ENCODE measurements around the gene CSF2. TPM values are rescaled to one million over a fixed set of nuclear protein-coding genes. Genes with fewer than 3 reads are reported as not detected.
A peak's percentile ranks its signal among the peaks of the same experiment; 100 is the strongest.

CSF2 gene
- total RNA-seq, 1 donor from 2014 or later = not detected

GRCh38 chr5:132064738-132065331 lies 8.8 kb upstream of the CSF2 start:
- no peak overlapping the region for H3K27ac ChIP-seq (replicated peaks)
- no peaks in the 10 kb centered on the region for H3K9me3 ChIP-seq (replicated peaks)
- TF ChIP-seq, protein P1, sequence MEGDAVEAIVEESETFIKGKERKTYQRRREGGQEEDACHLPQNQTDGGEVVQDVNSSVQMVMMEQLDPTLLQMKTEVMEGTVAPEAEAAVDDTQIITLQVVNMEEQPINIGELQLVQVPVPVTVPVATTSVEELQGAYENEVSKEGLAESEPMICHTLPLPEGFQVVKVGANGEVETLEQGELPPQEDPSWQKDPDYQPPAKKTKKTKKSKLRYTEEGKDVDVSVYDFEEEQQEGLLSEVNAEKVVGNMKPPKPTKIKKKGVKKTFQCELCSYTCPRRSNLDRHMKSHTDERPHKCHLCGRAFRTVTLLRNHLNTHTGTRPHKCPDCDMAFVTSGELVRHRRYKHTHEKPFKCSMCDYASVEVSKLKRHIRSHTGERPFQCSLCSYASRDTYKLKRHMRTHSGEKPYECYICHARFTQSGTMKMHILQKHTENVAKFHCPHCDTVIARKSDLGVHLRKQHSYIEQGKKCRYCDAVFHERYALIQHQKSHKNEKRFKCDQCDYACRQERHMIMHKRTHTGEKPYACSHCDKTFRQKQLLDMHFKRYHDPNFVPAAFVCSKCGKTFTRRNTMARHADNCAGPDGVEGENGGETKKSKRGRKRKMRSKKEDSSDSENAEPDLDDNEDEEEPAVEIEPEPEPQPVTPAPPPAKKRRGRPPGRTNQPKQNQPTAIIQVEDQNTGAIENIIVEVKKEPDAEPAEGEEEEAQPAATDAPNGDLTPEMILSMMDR (IDR thresholded peaks at IDR 0.05; ENCODE audit: borderline replicate concordance) = peak; percentile 88
- no peaks in the 10 kb centered on the region for H3K36me3 ChIP-seq
- intact Hi-C loops (cut with micrococcal nuclease) = no loop called here
- peak; percentile 56 for DNase-seq
- no peak overlapping the region for H3K4me3 ChIP-seq
- peaks cover 3% of the 10 kb centered on the region for H3K4me1 ChIP-seq
- H3K27me3 ChIP-seq (ENCODE audit: low read depth) = no peaks in the 10 kb centered on the region

- H3K4me1 ChIP-seq = peaks cover 3% of the 10 kb centered on the region
- H3K27ac ChIP-seq (replicated peaks) = no peak overlapping the region
- H3K27me3 ChIP-seq (ENCODE audit: low read depth) = no peaks in the 10 kb centered on the region
- H3K36me3 ChIP-seq = no peaks in the 10 kb centered on the region
- no peak overlapping the region for H3K4me3 ChIP-seq
- peak; percentile 48 for DNase-seq
- H3K9me3 ChIP-seq (replicated peaks) = no peaks in the 10 kb centered on the region
- TF ChIP-seq, protein P1 (IDR thresholded peaks at IDR 0.05; ENCODE audit: borderline replicate concordance) = peak; percentile 60
- intact Hi-C loops (cut with micrococcal nuclease) = no loop called here
These were observed 8.1 kb upstream of the CSF2 start for GRCh38 chr5:132065351-132065937.

DNA sequence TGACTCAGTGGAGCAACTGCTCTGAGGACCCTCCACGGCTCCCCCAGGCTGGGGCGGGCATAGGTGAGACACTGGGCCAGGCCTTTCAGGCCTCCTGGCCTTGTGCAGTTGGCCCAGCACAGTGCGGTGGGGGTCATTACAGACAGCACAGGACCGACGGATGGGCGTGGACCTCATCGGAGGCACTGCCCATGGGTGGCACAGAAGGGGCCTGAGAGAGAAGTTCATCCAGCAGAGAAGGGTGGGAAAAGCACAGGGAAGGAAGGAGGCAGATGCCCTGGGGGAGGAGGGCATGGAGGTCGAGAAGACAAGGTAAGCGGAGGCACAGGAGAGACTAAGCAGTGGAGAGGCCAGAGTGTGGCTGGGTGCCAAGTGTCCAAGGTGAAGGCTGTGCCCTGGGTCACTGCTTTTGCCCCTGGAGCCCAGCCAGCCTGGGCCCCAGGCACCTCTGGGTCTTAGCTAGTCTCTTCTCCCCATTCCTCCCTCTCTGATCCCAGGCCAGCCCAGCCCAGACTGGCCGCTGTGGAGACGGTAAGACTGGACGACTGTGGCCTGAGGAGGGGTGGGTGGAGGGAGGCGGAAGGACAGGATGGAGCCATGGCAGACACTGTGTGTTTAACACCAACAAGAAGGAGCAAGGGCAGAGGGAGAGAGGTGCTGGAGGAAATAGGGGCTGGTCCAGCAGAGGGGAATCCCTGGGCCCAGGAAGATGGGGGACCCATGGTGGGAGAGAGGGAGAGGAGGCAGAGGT lies 7.5 kb upstream of the CSF2 start:
- H3K9me3 ChIP-seq (replicated peaks) = no peaks in the 10 kb centered on the region
- no peak overlapping the region for H3K4me3 ChIP-seq
- TF ChIP-seq, protein P1 (IDR thresholded peaks at IDR 0.05; ENCODE audit: borderline replicate concordance) = no peak
- peak; percentile 14 for DNase-seq
- H3K36me3 ChIP-seq = no peaks in the 10 kb centered on the region
- H3K27ac ChIP-seq (replicated peaks) = no peak overlapping the region
- H3K4me1 ChIP-seq = peaks cover 3% of the 10 kb centered on the region
- intact Hi-C loops (cut with micrococcal nuclease) = no loop called here
- H3K27me3 ChIP-seq (ENCODE audit: low read depth) = no peaks in the 10 kb centered on the region

DNA sequence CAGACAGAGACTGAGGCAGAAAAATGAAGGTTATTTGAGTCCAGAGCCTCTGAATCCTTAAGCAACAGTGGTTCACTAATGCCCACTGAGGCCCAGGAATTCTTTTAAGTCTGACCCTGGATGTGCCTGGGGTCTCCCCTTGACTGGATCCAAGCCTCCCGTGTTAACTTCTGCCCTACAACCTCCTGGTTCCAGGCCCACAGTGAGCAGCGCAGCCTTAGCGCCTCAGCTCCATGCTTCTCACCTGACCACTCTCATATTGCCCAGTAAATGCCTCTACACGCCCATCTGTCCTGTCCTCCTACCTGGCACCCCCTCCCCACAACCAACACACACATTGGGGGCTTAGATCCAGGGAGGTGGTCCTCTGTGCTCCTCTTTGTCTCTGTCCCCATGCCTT lies 6.7 kb upstream of the CSF2 start:
- Histone ChIP-seq H3K4me3 (no peak overlapping the region), H3K36me3 (no peaks in the 10 kb centered on the region), H3K27me3 (ENCODE audit: low read depth) (no peaks in the 10 kb centered on the region), H3K9me3 (replicated peaks) (no peaks in the 10 kb centered on the region), H3K4me1 (peaks cover 3% of the 10 kb centered on the region), H3K27ac (replicated peaks) (no peak overlapping the region)
- TF ChIP-seq, protein P1 (IDR thresholded peaks at IDR 0.05; ENCODE audit: borderline replicate concordance) = no peak
- DNase-seq = peak; percentile 3
- intact Hi-C loops (cut with micrococcal nuclease) = no loop called here

- H3K27ac ChIP-seq (replicated peaks) = no peak overlapping the region
- TF ChIP-seq, protein P1 (IDR thresholded peaks at IDR 0.05; ENCODE audit: borderline replicate concordance) = no peak
- no peaks in the 10 kb centered on the region for H3K9me3 ChIP-seq (replicated peaks)
- intact Hi-C loops (cut with micrococcal nuclease) = no loop called here
- no peaks in the 10 kb centered on the region for H3K27me3 ChIP-seq (ENCODE audit: low read depth)
- H3K4me3 ChIP-seq = no peak overlapping the region
- H3K4me1 ChIP-seq = peaks cover 3% of the 10 kb centered on the region
- H3K36me3 ChIP-seq = no peaks in the 10 kb centered on the region
- peak; percentile 5 for DNase-seq
These were observed 6.1 kb upstream of the CSF2 start for GRCh38 chr5:132067451-132067850.
